HepG2 (cell line): Measurements from ENCODE around the gene SMARCC1. TPM values are rescaled to one million over a fixed set of nuclear protein-coding genes. Genes with fewer than 3 reads are reported as not detected.
A peak's percentile ranks its signal among the peaks of the same experiment; 100 is the strongest.

ENCODE experiments used
- ATF3 ChIP-seq: sonication (generic); formaldehyde crosslinking; IDR thresholded peaks from 2 replicates; pipeline ENCODE4 v1.4.0; 2020; ENCODE audit warnings: missing genetic modification reagents
- BRD4 ChIP-seq: sonication (generic); formaldehyde crosslinking; IDR thresholded peaks from 2 replicates; pipeline ENCODE4 v1.4.0; 2020; ENCODE audit warnings: missing genetic modification reagents
- EHMT2 ChIP-seq: fragments of 200-600 bp; sonication (generic); IDR thresholded peaks from 2 replicates; pipeline ENCODE4 v1.7.0; 2017; ENCODE audit warnings: antibody characterized with exemption, low read depth, low read length, borderline replicate concordance
- ELF1 ChIP-seq: sonication (generic); formaldehyde crosslinking; IDR thresholded peaks from 2 replicates; pipeline ENCODE4 v1.4.0; 2020; ENCODE audit warnings: missing genetic modification reagents
- IRF9 ChIP-seq: sonication (generic); formaldehyde crosslinking; IDR thresholded peaks from 2 replicates; pipeline ENCODE4 v1.8.0; 2022; ENCODE audit warnings: missing genetic modification reagents, mild to moderate bottlenecking, borderline replicate concordance
- MLXIP ChIP-seq: sonication (generic); formaldehyde crosslinking; IDR thresholded peaks from 2 replicates; pipeline ENCODE4 v1.9.0; 2021; ENCODE audit warnings: missing genetic modification reagents, borderline replicate concordance
- MTF2 ChIP-seq: sonication (generic); formaldehyde crosslinking; IDR thresholded peaks from 2 replicates; pipeline ENCODE4 v1.5.0; 2020; ENCODE audit warnings: missing genetic modification reagents, borderline replicate concordance
- PRDM15 ChIP-seq: sonication (generic); formaldehyde crosslinking; IDR thresholded peaks from 2 replicates; pipeline ENCODE4 v1.4.0; 2020; ENCODE audit warnings: missing genetic modification reagents
- TEAD2 ChIP-seq: sonication (generic); formaldehyde crosslinking; IDR thresholded peaks from 2 replicates; pipeline ENCODE4 v1.9.0; 2021; ENCODE audit warnings: missing genetic modification reagents
- THAP7 ChIP-seq: sonication (generic); formaldehyde crosslinking; IDR thresholded peaks from 2 replicates; pipeline ENCODE4 v1.8.1; 2023; ENCODE audit warnings: mild to moderate bottlenecking, missing genetic modification reagents
- ZBTB1 ChIP-seq: sonication (generic); formaldehyde crosslinking; IDR thresholded peaks from 2 replicates; pipeline ENCODE4 v1.4.0; 2020; ENCODE audit warnings: missing genetic modification reagents, borderline replicate concordance
- ZMYM2 ChIP-seq: sonication (generic); formaldehyde crosslinking; IDR thresholded peaks from 2 replicates; pipeline ENCODE4 v1.8.0; 2022; ENCODE audit warnings: mild to moderate bottlenecking, missing genetic modification reagents
- ZNF33B ChIP-seq: sonication (generic); formaldehyde crosslinking; IDR thresholded peaks from 2 replicates; pipeline ENCODE4 v1.5.1; 2020; ENCODE audit warnings: mild to moderate bottlenecking, missing genetic modification reagents
- ZNF460 ChIP-seq: sonication (generic); formaldehyde crosslinking; IDR thresholded peaks from 2 replicates; pipeline ENCODE4 v1.5.1; 2020; ENCODE audit warnings: missing genetic modification reagents, mild to moderate bottlenecking, borderline replicate concordance
- ZSCAN30 ChIP-seq: sonication (generic); formaldehyde crosslinking; IDR thresholded peaks from 2 replicates; pipeline ENCODE4 v1.5.0; 2020; ENCODE audit warnings: mild to moderate bottlenecking, missing genetic modification reagents
- polyA plus RNA-seq, 8 experiments: library from polyadenylated mRNA; depleted of rRNA in 3 of 8; stranded (reverse) in 7 of 8; unstranded in 1 of 8; fragments of >200 nt; fragmentation: Illumina TruSeq in 4 of 8; extraction: Trizol in 4 of 8; gene quantifications; 2 replicates each; pipeline versions ENCODE4 v1.2.1 to v1.2.3, GENCODE V29; 2011 to 2016; ENCODE audit warnings: low read depth in 4 of 8, missing spikeins in 1 of 8, mixed read lengths in 1 of 8; ENCODE audit not compliant: insufficient read depth in 1 of 8
- total RNA-seq, 5 experiments: library from RNA; depleted of rRNA; stranded (reverse); fragments of >200 nt; fragmentation: Illumina TruSeq; extraction: Trizol; gene quantifications; 2 replicates each; pipeline ENCODE4 v1.2.3, GENCODE V29; 2016; ENCODE audit warnings: low read depth in 1 of 5
- TF ChIP-seq, protein P1 (sequence below): sonication (generic); formaldehyde crosslinking; conservative IDR thresholded peaks from 2 replicates; pipeline ENCODE4 v1.4.0; 2020; ENCODE audit warnings: mild to moderate bottlenecking, missing genetic modification reagents, moderate library complexity

Gene SMARCC1
- total and polyA plus RNA-seq, 2 of the 13 experiments (the other 11 are each of a cell fraction or from before 2014, with no cell fraction given), result 47.9 to 58.4 TPM

DNA sequence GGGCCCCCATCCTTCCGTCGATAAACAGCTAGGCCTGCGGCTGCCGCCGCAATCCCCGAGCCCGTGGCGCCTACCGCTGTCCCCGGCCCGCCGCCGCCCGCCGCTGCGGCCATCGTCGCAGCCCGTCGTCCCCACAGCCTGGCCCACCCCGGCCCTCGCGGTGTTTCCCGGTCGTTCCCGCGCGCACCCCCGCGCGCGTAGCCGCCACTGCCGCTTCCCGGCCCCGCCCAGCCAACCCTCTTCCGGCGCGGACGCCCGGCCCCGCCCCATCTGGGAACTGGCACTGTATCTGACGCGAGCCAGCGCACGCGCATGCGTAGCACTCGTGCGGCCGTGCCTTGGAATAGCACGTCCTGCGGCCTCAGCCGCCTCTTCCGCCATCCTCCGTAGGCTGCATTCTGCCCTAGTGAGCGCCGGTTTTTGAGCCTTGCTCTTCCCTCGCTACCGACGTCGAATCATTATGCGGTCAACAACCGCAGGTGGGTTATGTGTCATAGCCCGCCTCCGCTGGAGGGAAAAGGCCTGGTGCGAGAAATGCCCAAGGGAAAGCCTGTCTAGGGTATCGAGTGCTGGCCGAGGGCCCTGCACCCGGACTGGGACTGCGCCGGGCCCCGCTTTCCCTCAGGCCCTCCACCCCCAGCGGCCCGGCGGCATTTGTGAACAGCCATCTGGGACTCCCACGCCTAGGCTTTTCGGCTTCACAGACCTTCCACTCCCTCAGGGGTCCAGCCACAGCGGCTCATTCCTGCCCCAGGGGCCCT is at the start of gene SMARCC1 (continued):
- TF ChIP-seq PRDM15 (CRISPR knock-in tag), result no peak
- no peak for TF ChIP-seq EHMT2
- TF ChIP-seq TEAD2 (CRISPR knock-in tag), result no peak
- TF ChIP-seq, protein P1, sequence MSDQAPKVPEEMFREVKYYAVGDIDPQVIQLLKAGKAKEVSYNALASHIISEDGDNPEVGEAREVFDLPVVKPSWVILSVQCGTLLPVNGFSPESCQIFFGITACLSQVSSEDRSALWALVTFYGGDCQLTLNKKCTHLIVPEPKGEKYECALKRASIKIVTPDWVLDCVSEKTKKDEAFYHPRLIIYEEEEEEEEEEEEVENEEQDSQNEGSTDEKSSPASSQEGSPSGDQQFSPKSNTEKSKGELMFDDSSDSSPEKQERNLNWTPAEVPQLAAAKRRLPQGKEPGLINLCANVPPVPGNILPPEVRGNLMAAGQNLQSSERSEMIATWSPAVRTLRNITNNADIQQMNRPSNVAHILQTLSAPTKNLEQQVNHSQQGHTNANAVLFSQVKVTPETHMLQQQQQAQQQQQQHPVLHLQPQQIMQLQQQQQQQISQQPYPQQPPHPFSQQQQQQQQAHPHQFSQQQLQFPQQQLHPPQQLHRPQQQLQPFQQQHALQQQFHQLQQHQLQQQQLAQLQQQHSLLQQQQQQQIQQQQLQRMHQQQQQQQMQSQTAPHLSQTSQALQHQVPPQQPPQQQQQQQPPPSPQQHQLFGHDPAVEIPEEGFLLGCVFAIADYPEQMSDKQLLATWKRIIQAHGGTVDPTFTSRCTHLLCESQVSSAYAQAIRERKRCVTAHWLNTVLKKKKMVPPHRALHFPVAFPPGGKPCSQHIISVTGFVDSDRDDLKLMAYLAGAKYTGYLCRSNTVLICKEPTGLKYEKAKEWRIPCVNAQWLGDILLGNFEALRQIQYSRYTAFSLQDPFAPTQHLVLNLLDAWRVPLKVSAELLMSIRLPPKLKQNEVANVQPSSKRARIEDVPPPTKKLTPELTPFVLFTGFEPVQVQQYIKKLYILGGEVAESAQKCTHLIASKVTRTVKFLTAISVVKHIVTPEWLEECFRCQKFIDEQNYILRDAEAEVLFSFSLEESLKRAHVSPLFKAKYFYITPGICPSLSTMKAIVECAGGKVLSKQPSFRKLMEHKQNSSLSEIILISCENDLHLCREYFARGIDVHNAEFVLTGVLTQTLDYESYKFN (CRISPR knock-in tag), result 0 out of 2 replicates have a peak, but pooled peaks have one; percentile 43
- peak; percentile 87 for TF ChIP-seq ELF1 (CRISPR knock-in tag)
- no peak for TF ChIP-seq ZSCAN30 (CRISPR knock-in tag)
- TF ChIP-seq MLXIP (CRISPR knock-in tag), result peak; percentile 5; the same call in 1 of the 2 replicates
- TF ChIP-seq THAP7 (CRISPR knock-in tag), result no peak
- no peak for TF ChIP-seq ZMYM2 (CRISPR knock-in tag)
- no peak for TF ChIP-seq ZBTB1 (CRISPR knock-in tag)
- peak; percentile 57; the same call in 1 of the 2 replicates for TF ChIP-seq ZNF33B
- no peak for TF ChIP-seq ATF3 (CRISPR knock-in tag)
- peak; percentile 41; the same call in 1 of the 2 replicates for TF ChIP-seq BRD4 (CRISPR knock-in tag)
- TF ChIP-seq ZNF460, result no peak
- no peak for TF ChIP-seq IRF9 (CRISPR knock-in tag)
- no peak for TF ChIP-seq MTF2 (CRISPR knock-in tag)
